Dedifferentiated amniotic fluid mesenchymal stem cell (primary cell): Measurements from ENCODE around the gene TOR1B.
"Not testable (repeated sequence)": the region's sequence is repeated elsewhere in the genome, so short reads cannot be mapped to it uniquely, and the experiment has no call there.

Experiments
- DNase-seq: peaks from one replicate; pipeline ENCODE4 v3.0.0-alpha.2; 2016; ENCODE audit errors: extremely low spot score

TOR1B gene

GRCh38 chr9:129802833-129803675 lies at the start of gene TOR1B:
TSS of gene TOR1B (plus strand) at chr9:129803184. CDS start at chr9:129803213, 29 bp downstream.
- peak; percentile 91 for DNase-seq

- DNase-seq, result no peak
Observed at GRCh38 chr9:129755151-129755550, 47.8 kb upstream of the TOR1B start.

- no peak for DNase-seq
Observed at GRCh38 chr9:129756191-129756590, 46.8 kb upstream of the TOR1B start.

- no peak for DNase-seq
Observed at GRCh38 chr9:129757045-129757444, 45.9 kb upstream of the TOR1B start.

- no peak for DNase-seq
Observed at GRCh38 chr9:129759319-129759718, 43.7 kb upstream of the TOR1B start.

- no peak for DNase-seq
Observed at GRCh38 chr9:129759804-129760502, 43.0 kb upstream of the TOR1B start.

GRCh38 chr9:129760784-129761183 lies 42.2 kb upstream of the TOR1B start:
- DNase-seq, result not testable (repeated sequence)

GRCh38 chr9:129761293-129761900 lies 41.6 kb upstream of the TOR1B start:
- peak; percentile 45 for DNase-seq

- peak; percentile 71 for DNase-seq
Observed at GRCh38 chr9:129761901-129762369, 41.0 kb upstream of the TOR1B start.

- peak; percentile 60 for DNase-seq
Observed at GRCh38 chr9:129762370-129762984, 40.5 kb upstream of the TOR1B start.

GRCh38 chr9:129762985-129763926 lies 39.7 kb upstream of the TOR1B start:
- peak; percentile 52 for DNase-seq

- DNase-seq, result no peak
Observed at GRCh38 chr9:129765764-129766317, 37.1 kb upstream of the TOR1B start.

GRCh38 chr9:129768486-129768885 lies 34.5 kb upstream of the TOR1B start:
- no peak for DNase-seq

- no peak for DNase-seq
Observed at GRCh38 chr9:129769669-129770068, 33.3 kb upstream of the TOR1B start.

GRCh38 chr9:129770741-129771140 lies 32.2 kb upstream of the TOR1B start:
- no peak for DNase-seq

- no peak for DNase-seq
Observed at GRCh38 chr9:129773262-129774048, 29.5 kb upstream of the TOR1B start.

GRCh38 chr9:129774791-129775447 lies 28.1 kb upstream of the TOR1B start:
- DNase-seq, result no peak

GRCh38 chr9:129775448-129775798 lies 27.6 kb upstream of the TOR1B start:
- no peak for DNase-seq

- DNase-seq, result not testable (repeated sequence)
Observed at GRCh38 chr9:129776096-129776495, 26.9 kb upstream of the TOR1B start.
